NCI-H1436 treated with DMSO at 0.1 percent for 48 hours (cell line): ENCODE data around the gene QPCTL.
"Not testable (repeated sequence)": the region's sequence is repeated elsewhere in the genome, so short reads cannot be mapped to it uniquely, and the experiment has no call there.

ENCODE experiments used
- DNase-seq: peaks from one replicate; lab custom pipeline; 2025; lab: John Stamatoyannopoulos, UW

Gene QPCTL

DNA sequence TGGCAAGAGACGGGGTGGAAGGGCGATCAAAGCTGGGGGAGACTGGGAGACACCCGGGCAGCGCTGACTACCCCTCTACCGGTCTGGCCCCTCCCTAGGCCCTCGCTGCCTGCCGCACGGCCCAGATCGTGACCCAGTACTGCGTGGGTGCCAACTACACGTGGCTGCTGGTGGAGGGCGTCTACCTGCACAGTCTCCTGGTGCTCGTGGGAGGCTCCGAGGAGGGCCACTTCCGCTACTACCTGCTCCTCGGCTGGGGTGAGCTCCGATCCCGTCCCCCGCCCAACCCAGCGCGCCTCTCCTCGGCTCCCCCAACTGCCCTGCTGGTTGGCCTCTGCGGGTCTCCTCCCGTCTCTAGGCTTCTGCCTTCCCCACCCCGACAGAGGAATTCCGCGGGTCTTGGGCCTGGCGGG is 15.6 kb upstream of the QPCTL start:
- DNase-seq, result no peak

GRCh38 chr19:45677351-45678230 is 14.9 kb upstream of the QPCTL start:
- peak; percentile 38 for DNase-seq

GRCh38 chr19:45681391-45682015 is 11.0 kb upstream of the QPCTL start:
- peak; percentile 43 for DNase-seq

GRCh38 chr19:45682117-45682516 is 10.3 kb upstream of the QPCTL start:
- DNase-seq, result no peak

DNA sequence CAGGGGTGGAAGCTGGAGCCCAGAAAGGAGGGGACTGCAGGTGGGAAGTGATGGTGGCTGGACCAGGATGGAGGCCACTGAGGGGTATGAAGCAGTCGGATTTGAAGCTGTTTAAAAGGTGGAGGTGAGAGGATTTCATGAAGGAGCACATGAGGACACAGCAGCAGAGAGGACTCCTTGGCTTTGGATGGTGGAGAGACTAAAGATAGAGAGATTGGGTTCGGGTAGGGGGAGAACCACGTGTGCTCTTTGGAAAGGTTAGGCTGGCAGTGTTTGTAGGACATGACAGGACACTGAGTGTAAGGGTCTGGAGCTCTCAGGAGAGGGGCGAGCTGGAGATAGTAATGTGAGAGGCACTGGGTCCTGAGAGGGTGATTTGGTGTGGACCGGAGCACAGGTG is 9.6 kb upstream of the QPCTL start:
- no peak for DNase-seq

GRCh38 chr19:45685045-45685444 is 7.4 kb upstream of the QPCTL start:
- not testable (repeated sequence) for DNase-seq

GRCh38 chr19:45687599-45687998 is 4.9 kb upstream of the QPCTL start:
- no peak for DNase-seq

- DNase-seq, result peak; percentile 87
These were observed 815 bp upstream of the QPCTL start, which contains the start of gene SNRPD2 for GRCh38 chr19:45691516-45692186. Gene SNRPD2 (minus strand): TSS chr19:45691953. CDS start chr19:45691888, 65 bp downstream.

DNA sequence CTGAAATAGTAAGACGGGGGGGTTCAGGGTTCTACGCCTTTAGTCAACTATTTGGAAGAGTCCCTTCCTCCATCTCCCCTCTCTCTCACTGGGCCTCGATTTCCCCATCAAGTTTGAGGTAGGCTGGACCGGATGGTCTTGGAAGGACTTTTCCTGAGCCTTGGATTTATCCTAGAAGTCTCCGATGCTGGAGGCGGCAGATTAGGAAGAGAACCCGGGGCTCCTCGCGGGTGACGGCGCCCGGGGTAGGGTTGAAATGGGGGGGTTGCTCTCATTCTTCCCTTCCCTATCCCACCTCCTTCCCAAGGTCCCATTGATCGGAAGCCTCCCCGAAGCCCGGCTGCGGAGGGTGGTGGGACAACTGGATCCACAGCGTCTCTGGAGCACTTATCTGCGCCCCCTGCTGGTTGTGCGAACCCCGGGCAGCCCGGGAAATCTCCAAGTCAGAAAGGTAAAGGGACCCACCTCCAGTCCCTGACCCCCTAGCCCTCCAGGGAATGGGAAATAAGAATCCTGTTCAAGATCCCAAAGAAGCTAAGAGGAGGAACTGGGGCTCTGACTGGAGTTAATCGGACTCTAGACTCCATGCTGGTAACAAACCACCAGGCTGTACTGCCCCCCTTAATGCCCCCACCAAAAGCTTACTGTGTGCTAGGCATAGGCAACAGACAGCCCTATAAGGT is 781 bp downstream of the QPCTL start:
- no peak for DNase-seq

DNA sequence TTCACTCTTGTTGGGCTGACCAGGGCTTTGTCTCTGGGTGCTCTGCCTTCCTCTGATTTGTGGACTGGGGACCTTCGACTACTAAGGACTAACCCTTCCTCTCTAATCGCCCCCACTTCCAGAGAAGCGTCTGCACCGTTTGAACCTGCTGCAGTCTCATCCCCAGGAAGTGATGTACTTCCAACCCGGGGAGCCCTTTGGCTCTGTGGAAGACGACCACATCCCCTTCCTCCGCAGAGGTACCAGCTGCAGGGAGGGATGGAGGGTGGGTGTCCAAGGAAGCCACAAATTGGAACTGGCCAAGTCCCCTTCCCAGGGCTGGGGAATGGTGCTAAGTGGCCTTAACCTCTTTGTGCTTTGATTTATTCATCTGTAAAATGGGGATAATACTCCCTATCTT is 9.2 kb downstream of the QPCTL start:
- no peak for DNase-seq

DNA sequence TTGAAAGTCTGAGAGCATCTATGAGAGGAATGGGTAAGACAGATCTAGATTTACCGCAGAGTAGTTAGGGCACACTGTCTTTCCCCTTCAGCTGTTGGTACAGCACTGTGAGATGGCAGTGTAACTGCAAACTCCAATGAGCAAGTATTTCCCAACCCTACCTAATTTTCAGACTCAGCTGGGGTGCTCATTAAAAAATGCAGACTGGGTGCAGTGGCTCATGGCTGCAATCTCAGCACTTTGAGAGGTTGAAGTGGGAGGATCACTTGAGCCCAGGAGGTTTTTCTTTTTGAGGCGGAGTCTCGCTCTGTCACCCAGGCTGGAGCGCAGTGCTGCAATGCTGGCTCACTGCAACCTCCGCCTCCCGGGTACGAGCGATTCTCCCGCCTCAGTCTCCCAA is 12.6 kb downstream of the QPCTL start:
- no peak for DNase-seq

DNA sequence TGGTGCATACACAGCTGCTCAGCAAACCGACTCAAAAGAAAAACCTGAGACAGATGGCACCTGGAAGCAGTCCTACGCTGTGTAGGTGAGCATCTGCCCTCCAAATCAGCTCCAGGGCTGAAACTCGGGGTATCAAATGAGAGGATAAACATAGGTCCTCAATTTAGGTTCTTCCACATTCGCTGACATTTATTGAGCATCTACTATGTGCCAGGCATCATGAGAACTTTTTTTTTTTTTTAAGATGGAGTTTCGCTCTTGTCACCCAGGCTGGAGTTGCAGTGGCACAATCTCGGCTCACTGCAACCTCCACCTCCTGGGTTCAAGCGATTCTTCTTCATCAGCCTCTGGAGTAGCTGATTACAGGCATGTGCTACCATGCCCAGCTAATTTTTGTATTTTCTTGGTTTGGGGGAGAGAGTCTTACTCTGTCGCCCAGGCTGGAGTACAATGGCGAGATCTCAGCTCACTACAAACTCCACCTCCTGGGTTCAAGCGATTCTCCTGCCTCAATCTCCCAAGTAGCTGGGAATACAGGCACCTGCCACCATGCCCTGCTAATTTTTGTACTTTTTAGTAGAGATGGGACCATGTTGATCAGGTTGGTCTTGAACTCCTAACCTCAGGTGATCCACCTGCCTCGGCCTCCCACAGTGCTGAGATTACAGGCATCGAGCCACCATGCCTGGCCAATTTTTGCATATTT is 13.4 kb downstream of the QPCTL start:
- DNase-seq, result no peak

DNA sequence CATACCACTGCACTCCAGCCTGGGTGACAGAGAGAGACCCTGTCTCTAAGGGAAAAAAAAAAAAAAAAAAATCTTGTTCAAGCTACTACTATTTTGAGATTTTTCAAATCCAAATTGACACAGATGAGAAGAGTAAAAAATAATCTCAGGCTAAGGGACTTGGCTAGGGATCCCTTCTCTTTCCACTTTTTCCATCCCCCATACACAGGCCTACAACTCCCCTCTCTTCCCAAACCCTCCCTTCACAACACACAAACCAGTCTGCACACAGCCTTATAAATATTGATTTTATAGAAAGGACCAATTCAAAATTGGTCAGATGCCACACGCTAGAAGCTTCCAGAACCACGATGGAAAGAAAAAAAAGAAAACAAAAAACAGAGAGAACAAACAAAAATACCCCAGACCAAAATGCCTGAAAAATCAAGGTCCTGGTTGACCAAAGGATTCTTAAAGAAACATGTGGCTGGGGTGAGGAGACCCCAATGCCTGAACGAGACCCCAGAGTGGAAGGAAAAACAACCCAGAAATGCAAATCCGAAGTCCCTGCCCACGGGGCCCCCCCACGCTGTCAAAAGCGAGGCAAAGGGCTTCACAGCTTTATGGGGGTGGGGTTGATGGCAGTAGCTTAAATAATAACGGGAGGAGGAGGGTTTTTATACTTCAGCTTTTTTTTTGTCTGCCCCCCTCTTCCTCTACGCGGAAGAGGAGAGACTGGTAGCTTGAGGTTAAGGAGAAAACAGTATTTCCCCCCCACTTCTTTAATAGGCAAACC is 18.1 kb downstream of the QPCTL start:
- DNase-seq, result no peak

DNA sequence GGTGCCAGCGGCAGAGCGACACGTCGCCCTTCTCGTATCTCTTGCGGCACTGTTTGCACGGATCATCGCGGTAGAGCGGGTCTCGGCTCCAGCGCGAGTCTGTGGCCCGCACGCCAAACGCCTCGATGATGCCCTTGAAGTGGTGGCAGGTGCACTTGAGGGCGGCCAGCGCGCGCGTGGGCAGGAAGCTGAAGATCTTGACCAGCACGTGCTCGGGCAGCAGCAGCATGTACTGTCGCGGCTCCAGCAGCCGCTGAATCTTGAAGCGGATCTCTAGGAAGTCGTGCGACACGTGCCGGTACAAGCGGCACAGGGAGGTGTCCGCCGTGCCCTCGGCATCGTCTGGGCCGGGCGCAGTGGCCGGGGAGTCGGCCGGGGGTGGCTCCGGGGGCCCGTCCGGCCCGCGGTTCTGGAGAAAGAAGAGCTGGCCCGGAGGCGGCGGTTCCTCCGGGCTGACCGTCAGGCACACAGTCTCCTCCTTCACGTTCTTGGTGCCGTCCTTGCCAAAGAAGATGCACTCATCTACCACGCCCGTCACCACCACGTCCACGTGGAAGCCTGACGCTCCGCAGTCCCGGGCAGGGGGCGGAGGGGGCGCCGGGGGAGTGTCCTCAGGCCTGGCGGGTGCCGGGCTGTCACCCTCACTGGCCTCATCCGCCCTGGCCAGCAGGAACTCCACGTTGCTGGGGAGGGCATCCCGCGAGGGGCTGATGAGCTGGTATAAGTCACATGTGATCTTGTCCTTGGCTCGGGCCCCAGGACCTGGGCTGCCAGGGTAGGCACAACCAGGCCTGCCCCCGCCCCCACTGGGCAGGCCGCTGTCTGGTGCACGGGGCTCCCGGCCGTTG is 19.6 kb downstream of the QPCTL start:
- no peak for DNase-seq

DNA sequence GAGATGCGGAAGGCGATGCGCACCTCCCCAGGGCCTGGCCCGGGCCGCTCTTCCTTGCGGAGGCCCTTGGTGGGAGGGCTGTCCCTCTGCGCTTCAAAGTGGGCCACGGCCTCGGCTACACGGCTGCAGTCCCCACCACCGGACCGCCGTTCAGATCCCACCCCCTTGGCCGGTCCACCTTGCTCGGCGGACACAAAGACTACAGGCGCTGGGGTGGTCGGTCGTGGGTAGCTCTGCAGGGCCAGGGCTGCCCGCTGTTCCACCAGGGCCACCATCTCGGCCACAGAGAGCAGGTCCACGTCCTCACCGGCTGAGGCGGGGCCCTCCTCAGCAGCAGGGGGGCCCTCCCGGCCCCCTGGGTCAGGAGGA is 20.2 kb downstream of the QPCTL start:
- no peak for DNase-seq

- DNase-seq, result no peak
These were observed 20.7 kb downstream of the QPCTL start for GRCh38 chr19:45713141-45713540.

DNA sequence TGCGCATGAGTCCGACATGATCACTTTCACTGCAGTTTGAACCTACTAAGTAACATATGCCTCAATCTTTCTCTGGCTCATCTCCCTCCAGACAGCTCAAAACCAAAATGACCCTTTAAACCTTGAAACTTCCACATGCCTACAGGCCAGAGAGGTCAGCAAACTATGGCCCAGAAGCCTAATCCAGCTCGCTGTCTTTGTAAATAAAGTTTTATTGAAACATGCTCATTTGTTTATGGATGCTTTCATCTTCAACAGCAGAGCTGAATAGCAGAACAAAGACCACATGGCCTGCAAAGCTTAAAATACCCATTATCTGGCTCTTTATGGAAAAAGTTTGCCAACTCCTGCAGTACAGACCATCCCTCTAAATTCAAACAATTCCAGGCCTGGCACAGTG is 22.7 kb downstream of the QPCTL start:
- DNase-seq, result no peak

DNA sequence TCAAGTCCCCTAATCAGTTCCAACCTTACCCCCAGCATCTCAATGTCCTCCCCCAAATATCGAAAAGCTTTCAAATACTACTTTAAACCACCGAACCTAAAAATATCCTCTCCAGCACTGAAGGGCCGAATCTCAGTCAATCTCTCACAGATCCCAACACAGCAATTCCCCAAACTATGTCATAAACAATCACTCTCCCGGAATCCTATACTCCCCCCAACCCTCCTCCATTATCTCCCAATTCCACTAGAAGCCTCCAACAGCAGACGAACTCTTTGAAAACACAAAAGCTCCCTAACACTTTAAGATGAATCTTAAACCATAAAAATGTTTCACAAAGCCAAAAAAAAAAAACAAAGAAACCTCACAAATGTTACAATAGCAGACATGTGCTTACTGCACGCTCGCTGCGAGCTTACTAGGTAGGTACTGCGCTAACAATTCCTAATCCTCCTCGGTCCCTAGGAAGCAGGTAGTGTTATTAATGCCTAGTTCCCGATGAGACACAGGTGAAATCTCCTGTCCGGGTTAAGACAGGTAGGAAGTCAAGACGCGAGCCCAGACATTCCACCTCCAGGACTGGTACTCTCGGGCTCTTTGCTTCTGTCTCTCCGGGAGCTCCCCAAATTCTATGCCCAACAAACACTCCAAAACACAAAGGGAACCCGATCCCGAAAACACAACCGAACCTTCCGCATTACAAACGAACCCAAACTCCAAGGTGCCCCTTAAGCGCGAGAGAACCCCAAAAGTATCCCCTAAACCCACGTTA is 24.1 kb downstream of the QPCTL start:
- DNase-seq, result no peak
